BJ (cell line): ENCODE results near the gene CYREN. TPM values are rescaled to one million over a fixed set of nuclear protein-coding genes. Genes with fewer than 3 reads are reported as not detected.

ENCODE experiments used
- CTCF ChIA-PET: fragments of 350-600 bp; formaldehyde crosslinking; extraction: SDS; loops from one replicate; lab custom pipeline; 2021; ENCODE audit warnings: antibody characterized with exemption, inconsistent platforms; lab: Yijun Ruan, JAX
- POLR2A ChIA-PET: fragments of 300-600 bp; sonication (Branson Sonifier 250); formaldehyde crosslinking; extraction: SDS; loops from one replicate; lab custom pipeline; 2021; ENCODE audit warnings: antibody characterized with exemption; lab: Charles Lee
- DNase-seq: peaks from one replicate; pipeline ENCODE4 v3.0.0-alpha.2; 2011; ENCODE audit warnings: low read depth
- H3K27me3 ChIP-seq: 2 replicates; pipeline ENCODE4 v1.6.0; 2011; ENCODE audit warnings: low read length; ENCODE audit not compliant: control insufficient read depth, insufficient read depth
- H3K36me3 ChIP-seq: 2 replicates; pipeline ENCODE4 v1.5.1; 2011; ENCODE audit warnings: low read length; ENCODE audit not compliant: control insufficient read depth, insufficient read depth
- H3K4me3 ChIP-seq: 2 replicates; pipeline ENCODE4 v1.5.1; 2011; ENCODE audit warnings: low read depth, mild to moderate bottlenecking, control low read depth, low read length
- CTCF ChIP-seq: IDR thresholded peaks from 2 replicates; pipeline ENCODE4 v1.5.1; 2011; ENCODE audit warnings: low read depth, mild to moderate bottlenecking, control low read depth, inconsistent platforms, low read length, moderate library complexity; ENCODE audit not compliant: insufficient read depth
- polyA plus RNA-seq: library from polyadenylated mRNA; depleted of rRNA; stranded (reverse); fragments of >200 nt; gene quantifications from 2 replicates; pipeline ENCODE4 v1.2.3, GENCODE V29; 2011

Gene CYREN
- polyA plus RNA-seq, 1 experiment: 39.4 TPM

GRCh38 chr7:135158141-135158655, 12.3 kb downstream of the CYREN start:
- no peaks in the 10 kb centered on the region for H3K27me3 ChIP-seq
- CTCF ChIA-PET: interaction anchor here (0.8 to 1.1 kb wide), 2 partner anchors 10 to 12 kb away, joined by 3 read pairs; no protein-coding TSS in a partner anchor
- no peak overlapping the region for H3K4me3 ChIP-seq
- no peak for DNase-seq
- no peaks in the 10 kb centered on the region for H3K36me3 ChIP-seq
- POLR2A ChIA-PET: no interaction called here
- no peak for TF ChIP-seq CTCF

GRCh38 chr7:135156290-135156689, 14.2 kb downstream of the CYREN start:
- no peaks in the 10 kb centered on the region for H3K36me3 ChIP-seq
- ChIA-PET POLR2A (no interaction called here), CTCF (interaction anchor here (1.9 kb wide), 1 partner anchor 8 kb away, joined by 4 read pairs; the partner anchor contains the start of gene TMEM140)
- DNase-seq: no peak
- no peaks in the 10 kb centered on the region for H3K27me3 ChIP-seq
- H3K4me3 ChIP-seq: no peak overlapping the region
- TF ChIP-seq CTCF: no peak

- ChIA-PET POLR2A (no interaction called here), CTCF (no interaction called here)
- Histone ChIP-seq H3K27me3 (no peaks in the 10 kb centered on the region), H3K4me3 (no peak overlapping the region), H3K36me3 (no peaks in the 10 kb centered on the region)
- DNase-seq: no peak
- TF ChIP-seq CTCF: no peak
These were observed 15.8 kb downstream of the CYREN start for GRCh38 chr7:135154734-135155133.

- ChIA-PET POLR2A (no interaction called here), CTCF (no interaction called here)
- Histone ChIP-seq H3K4me3 (no peak overlapping the region), H3K36me3 (no peaks in the 10 kb centered on the region), H3K27me3 (no peaks in the 10 kb centered on the region)
- no peak for TF ChIP-seq CTCF
- DNase-seq: no peak
These were observed 18.1 kb downstream of the CYREN start for GRCh38 chr7:135152442-135152841.

GRCh38 chr7:135151533-135151932, 19.0 kb downstream of the CYREN start:
- no peak overlapping the region for H3K4me3 ChIP-seq
- no peak for DNase-seq
- ChIA-PET CTCF (no interaction called here), POLR2A (no interaction called here)
- H3K27me3 ChIP-seq: no peaks in the 10 kb centered on the region
- H3K36me3 ChIP-seq: no peaks in the 10 kb centered on the region
- TF ChIP-seq CTCF: no peak
